ENCODE measurements around the gene ABCC5.
A peak's percentile ranks its signal among the peaks of the same experiment; 100 is the strongest.

Gene ABCC5

DNA sequence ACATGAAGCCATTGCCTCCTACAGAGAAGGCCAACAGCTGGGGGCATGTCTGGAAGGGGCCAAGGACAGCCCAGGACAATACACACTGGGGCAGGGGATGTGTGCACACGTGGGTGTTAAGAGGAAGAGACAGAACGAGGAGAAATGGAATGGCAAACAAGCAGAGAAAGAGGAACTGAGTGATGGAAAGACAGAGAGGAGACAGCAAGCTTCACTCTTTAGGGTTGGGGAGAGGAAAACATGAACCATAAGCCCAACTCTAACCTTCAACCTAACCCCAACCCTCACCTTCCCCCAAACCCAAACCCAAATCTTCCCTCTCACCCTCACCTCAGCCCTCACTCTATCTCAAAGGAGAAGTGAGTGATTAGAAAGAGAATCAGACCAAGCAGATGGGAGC lies 121.1 kb downstream of the ABCC5 start:
- TF ChIP-seq, protein P1, sequence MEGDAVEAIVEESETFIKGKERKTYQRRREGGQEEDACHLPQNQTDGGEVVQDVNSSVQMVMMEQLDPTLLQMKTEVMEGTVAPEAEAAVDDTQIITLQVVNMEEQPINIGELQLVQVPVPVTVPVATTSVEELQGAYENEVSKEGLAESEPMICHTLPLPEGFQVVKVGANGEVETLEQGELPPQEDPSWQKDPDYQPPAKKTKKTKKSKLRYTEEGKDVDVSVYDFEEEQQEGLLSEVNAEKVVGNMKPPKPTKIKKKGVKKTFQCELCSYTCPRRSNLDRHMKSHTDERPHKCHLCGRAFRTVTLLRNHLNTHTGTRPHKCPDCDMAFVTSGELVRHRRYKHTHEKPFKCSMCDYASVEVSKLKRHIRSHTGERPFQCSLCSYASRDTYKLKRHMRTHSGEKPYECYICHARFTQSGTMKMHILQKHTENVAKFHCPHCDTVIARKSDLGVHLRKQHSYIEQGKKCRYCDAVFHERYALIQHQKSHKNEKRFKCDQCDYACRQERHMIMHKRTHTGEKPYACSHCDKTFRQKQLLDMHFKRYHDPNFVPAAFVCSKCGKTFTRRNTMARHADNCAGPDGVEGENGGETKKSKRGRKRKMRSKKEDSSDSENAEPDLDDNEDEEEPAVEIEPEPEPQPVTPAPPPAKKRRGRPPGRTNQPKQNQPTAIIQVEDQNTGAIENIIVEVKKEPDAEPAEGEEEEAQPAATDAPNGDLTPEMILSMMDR (IDR thresholded peaks at IDR 0.05; ENCODE audit: insufficient read depth, low read depth, low read length, missing control alignments) = no peak
- no peak for DNase-seq (ENCODE audit: low read depth)
- H3K4me3 ChIP-seq (ENCODE audit: low read depth, low read length) = no peak overlapping the region

- H3K4me3 ChIP-seq (ENCODE audit: low read depth, low read length) = no peak overlapping the region
- TF ChIP-seq, protein P1 (IDR thresholded peaks at IDR 0.05; ENCODE audit: insufficient read depth, low read depth, low read length, missing control alignments) = no peak
- DNase-seq (ENCODE audit: low read depth) = no peak
Observed at GRCh38 chr3:183896184-183896583, 121.5 kb downstream of the ABCC5 start.

DNA sequence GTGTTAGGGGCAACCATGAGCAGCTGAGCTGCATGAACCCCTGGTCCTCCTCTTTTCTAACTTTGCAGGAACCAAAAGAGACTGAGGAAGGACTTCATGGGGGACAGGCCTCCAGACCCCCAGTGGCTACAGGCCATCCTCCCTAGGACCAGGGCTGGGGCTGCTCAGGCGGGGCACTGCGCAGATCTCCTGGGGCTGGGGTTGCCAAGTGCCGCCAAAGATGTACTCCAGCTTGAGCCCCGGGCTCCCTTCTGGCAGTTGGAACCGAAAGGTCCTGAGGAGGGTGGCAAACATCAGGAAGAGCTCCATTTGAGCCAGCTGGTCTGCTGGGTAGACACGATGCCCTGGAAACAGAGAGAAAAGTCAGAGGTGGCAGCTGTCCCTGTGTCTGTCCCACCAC lies 121.9 kb downstream of the ABCC5 start:
- TF ChIP-seq, protein P1 (IDR thresholded peaks at IDR 0.05; ENCODE audit: insufficient read depth, low read depth, low read length, missing control alignments) = no peak
- DNase-seq (ENCODE audit: low read depth) = no peak
- no peak overlapping the region for H3K4me3 ChIP-seq (ENCODE audit: low read depth, low read length)

- peak; percentile 71 for DNase-seq (ENCODE audit: low read depth)
- no peak overlapping the region for H3K4me3 ChIP-seq (ENCODE audit: low read depth, low read length)
- TF ChIP-seq, protein P1 (IDR thresholded peaks at IDR 0.05; ENCODE audit: insufficient read depth, low read depth, low read length, missing control alignments) = peak; percentile 81
Observed at GRCh38 chr3:183895296-183895695, 122.4 kb downstream of the ABCC5 start.

- TF ChIP-seq, protein P1 (IDR thresholded peaks at IDR 0.05; ENCODE audit: insufficient read depth, low read depth, low read length, missing control alignments) = no peak
- DNase-seq (ENCODE audit: low read depth) = no peak
Observed at GRCh38 chr3:183892610-183893214, 125.0 kb downstream of the ABCC5 start.

DNA sequence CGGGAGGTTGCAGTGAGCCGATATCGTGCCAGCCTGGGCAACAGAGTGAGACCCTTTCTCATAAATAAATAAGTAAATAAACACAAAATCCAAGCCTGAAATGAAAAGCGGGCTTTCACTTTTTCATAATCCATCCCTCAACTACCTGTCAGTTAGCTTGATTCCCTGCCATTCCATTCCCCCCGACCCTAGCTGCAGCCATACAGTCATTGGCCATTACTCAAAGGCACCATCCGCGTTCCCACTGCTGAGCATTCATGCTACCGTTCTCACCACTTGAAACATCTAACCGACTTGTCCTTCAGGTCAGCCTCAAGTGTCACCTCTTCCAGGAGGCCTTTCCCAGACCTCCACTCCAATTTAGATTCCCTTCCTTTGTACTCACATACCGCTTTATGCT lies 131.9 kb downstream of the ABCC5 start:
- no peak for DNase-seq (ENCODE audit: low read depth)
- TF ChIP-seq, protein P1 (IDR thresholded peaks at IDR 0.05; ENCODE audit: insufficient read depth, low read depth, low read length, missing control alignments) = no peak
- H3K4me3 ChIP-seq (ENCODE audit: low read depth, low read length) = no peak overlapping the region

More at GRCh38 chr3:183892610-183893214, 125.0 kb downstream of the ABCC5 start:
- no peak overlapping the region for H3K4me3 ChIP-seq (ENCODE audit: low read depth, low read length)
